GM18951 (cell line): ENCODE results near the gene COPA.

Experiments used
- POLR2A ChIP-seq: IDR thresholded peaks from 4 replicates; pipeline ENCODE4 v1.6.1; 2011; ENCODE audit warnings: mild to moderate bottlenecking; ENCODE audit not compliant: insufficient read length, insufficient read depth; ENCODE audit errors: extremely low read depth
- in situ Hi-C: fragments of 300-500 bp; cut with MboI; formaldehyde crosslinking; loops from one replicate; pipeline ENCODE4 v1.12.0; 2022; ENCODE audit warnings: low sequenced_read_pairs, mixed read lengths, inconsistent platforms; ENCODE audit not compliant: unreplicated experiment

COPA gene

GRCh38 chr1:160332516-160332915, 10.5 kb downstream of the COPA start:
- TF ChIP-seq POLR2A = no peak
- in situ Hi-C loops = no loop called here

- TF ChIP-seq POLR2A = no peak
- in situ Hi-C loops = no loop called here
Observed at GRCh38 chr1:160330119-160330518, 12.9 kb downstream of the COPA start.

- in situ Hi-C loops = no loop called here
- TF ChIP-seq POLR2A = no peak
Observed at GRCh38 chr1:160328184-160328583, 14.9 kb downstream of the COPA start.

GRCh38 chr1:160326418-160326817, 16.6 kb downstream of the COPA start:
- in situ Hi-C loops = no loop called here
- TF ChIP-seq POLR2A = no peak

- in situ Hi-C loops = no loop called here
- no peak for TF ChIP-seq POLR2A
Observed at GRCh38 chr1:160325252-160325651, 17.8 kb downstream of the COPA start.

- in situ Hi-C loops = no loop called here
- no peak for TF ChIP-seq POLR2A
Observed at GRCh38 chr1:160322831-160323230, 20.2 kb downstream of the COPA start.

GRCh38 chr1:160315359-160315758, 27.7 kb downstream of the COPA start:
- in situ Hi-C loops = no loop called here

GRCh38 chr1:160309571-160309970, 33.5 kb downstream of the COPA start:
- in situ Hi-C loops = no loop called here
- TF ChIP-seq POLR2A = no peak

More at GRCh38 chr1:160315359-160315758, 27.7 kb downstream of the COPA start:
- TF ChIP-seq POLR2A = no peak

GRCh38 chr1:160309185-160309557, 33.9 kb downstream of the COPA start:
- in situ Hi-C loops = no loop called here
- no peak for TF ChIP-seq POLR2A

GRCh38 chr1:160308451-160309184, 34.4 kb downstream of the COPA start:
- in situ Hi-C loops = no loop called here
- no peak for TF ChIP-seq POLR2A

- in situ Hi-C loops = no loop called here
- TF ChIP-seq POLR2A = no peak
Observed at GRCh38 chr1:160307118-160307791, 35.8 kb downstream of the COPA start.

GRCh38 chr1:160300173-160300572, 42.9 kb downstream of the COPA start:
- in situ Hi-C loops = no loop called here
- TF ChIP-seq POLR2A = no peak

- in situ Hi-C loops = no loop called here
- TF ChIP-seq POLR2A = no peak
Observed at GRCh38 chr1:160296036-160296435, 47.0 kb downstream of the COPA start.
